Measurements from ENCODE around the gene PAX5.

GRCh38 chr9:36985769-36986467 is 48.1 kb downstream of the PAX5 start:
- TF ChIP-seq, protein P1, sequence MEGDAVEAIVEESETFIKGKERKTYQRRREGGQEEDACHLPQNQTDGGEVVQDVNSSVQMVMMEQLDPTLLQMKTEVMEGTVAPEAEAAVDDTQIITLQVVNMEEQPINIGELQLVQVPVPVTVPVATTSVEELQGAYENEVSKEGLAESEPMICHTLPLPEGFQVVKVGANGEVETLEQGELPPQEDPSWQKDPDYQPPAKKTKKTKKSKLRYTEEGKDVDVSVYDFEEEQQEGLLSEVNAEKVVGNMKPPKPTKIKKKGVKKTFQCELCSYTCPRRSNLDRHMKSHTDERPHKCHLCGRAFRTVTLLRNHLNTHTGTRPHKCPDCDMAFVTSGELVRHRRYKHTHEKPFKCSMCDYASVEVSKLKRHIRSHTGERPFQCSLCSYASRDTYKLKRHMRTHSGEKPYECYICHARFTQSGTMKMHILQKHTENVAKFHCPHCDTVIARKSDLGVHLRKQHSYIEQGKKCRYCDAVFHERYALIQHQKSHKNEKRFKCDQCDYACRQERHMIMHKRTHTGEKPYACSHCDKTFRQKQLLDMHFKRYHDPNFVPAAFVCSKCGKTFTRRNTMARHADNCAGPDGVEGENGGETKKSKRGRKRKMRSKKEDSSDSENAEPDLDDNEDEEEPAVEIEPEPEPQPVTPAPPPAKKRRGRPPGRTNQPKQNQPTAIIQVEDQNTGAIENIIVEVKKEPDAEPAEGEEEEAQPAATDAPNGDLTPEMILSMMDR (conservative IDR thresholded peaks at IDR 0.05; ENCODE audit: low read length): no peak
- TF ChIP-seq EZH2phosphoT487 (IDR thresholded peaks at IDR 0.05; ENCODE audit: borderline replicate concordance, low read depth, low read length): no peak
